Stimulated activated CD8-positive, alpha-beta memory T cell treated with anti-CD3 and anti-CD28 coated beads, Interleukin-15, amount 100 ng/mL, for 48 hours (primary cell): ENCODE results near the gene FKBP1A.
"Not testable (repeated sequence)": the region's sequence is repeated elsewhere in the genome, so short reads cannot be mapped to it uniquely, and the experiment has no call there.

Experiments
- DNase-seq, 2 donors: peaks; one replicate each; pipeline ENCODE4 v3.0.0-alpha.2; 2020; ENCODE audit warnings: low read depth in 2 of 2

FKBP1A gene

GRCh38 chr20:1417273-1417672 is 24.4 kb upstream of the FKBP1A start:
- no peak for DNase-seq

- DNase-seq = no peak
Measured at GRCh38 chr20:1415667-1416468, 23.0 kb upstream of the FKBP1A start.

GRCh38 chr20:1414982-1415381 is 22.1 kb upstream of the FKBP1A start:
- DNase-seq = no peak

- no peak for DNase-seq
Measured at GRCh38 chr20:1405801-1406200, 12.9 kb upstream of the FKBP1A start.

- no peak for DNase-seq
Measured at GRCh38 chr20:1403624-1404023, 10.8 kb upstream of the FKBP1A start.

GRCh38 chr20:1402149-1402548 is 9.3 kb upstream of the FKBP1A start:
- DNase-seq = no peak

- no peak for DNase-seq
Measured at GRCh38 chr20:1401451-1401907, 8.6 kb upstream of the FKBP1A start.

GRCh38 chr20:1399678-1400366 is 7.0 kb upstream of the FKBP1A start:
- DNase-seq = not testable (repeated sequence)

- DNase-seq = not testable (repeated sequence)
Measured at GRCh38 chr20:1398185-1398584, 5.3 kb upstream of the FKBP1A start.

GRCh38 chr20:1397710-1398109 is 4.9 kb upstream of the FKBP1A start:
- DNase-seq = no peak

GRCh38 chr20:1396702-1397101 is 3.8 kb upstream of the FKBP1A start:
- no peak for DNase-seq

GRCh38 chr20:1396264-1396663 is 3.4 kb upstream of the FKBP1A start:
- no peak for DNase-seq

GRCh38 chr20:1394686-1395085 is 1.8 kb upstream of the FKBP1A start:
- DNase-seq = no peak

- no peak for DNase-seq
Measured at GRCh38 chr20:1393507-1393882, 641 bp upstream of the FKBP1A start.

GRCh38 chr20:1392443-1392692 is 486 bp downstream of the FKBP1A start:
- DNase-seq = no peak

GRCh38 chr20:1391640-1392442 is 1.0 kb downstream of the FKBP1A start:
- DNase-seq = no peak

GRCh38 chr20:1390581-1391403 is 2.1 kb downstream of the FKBP1A start:
- DNase-seq = no peak

GRCh38 chr20:1389703-1390580 is 2.9 kb downstream of the FKBP1A start:
- DNase-seq = no peak

GRCh38 chr20:1388741-1389483 is 3.9 kb downstream of the FKBP1A start:
- DNase-seq = no peak

GRCh38 chr20:1388253-1388652 is 4.6 kb downstream of the FKBP1A start:
- DNase-seq = no peak
